Epidermal melanocyte (primary cell): ENCODE measurements around the gene BTBD9.

ENCODE experiments used
- DNase-seq: peaks from one replicate; pipeline ENCODE4 v3.0.0; 2011; ENCODE audit warnings: low spot score; ENCODE audit not compliant: insufficient read length

BTBD9 gene

DNA sequence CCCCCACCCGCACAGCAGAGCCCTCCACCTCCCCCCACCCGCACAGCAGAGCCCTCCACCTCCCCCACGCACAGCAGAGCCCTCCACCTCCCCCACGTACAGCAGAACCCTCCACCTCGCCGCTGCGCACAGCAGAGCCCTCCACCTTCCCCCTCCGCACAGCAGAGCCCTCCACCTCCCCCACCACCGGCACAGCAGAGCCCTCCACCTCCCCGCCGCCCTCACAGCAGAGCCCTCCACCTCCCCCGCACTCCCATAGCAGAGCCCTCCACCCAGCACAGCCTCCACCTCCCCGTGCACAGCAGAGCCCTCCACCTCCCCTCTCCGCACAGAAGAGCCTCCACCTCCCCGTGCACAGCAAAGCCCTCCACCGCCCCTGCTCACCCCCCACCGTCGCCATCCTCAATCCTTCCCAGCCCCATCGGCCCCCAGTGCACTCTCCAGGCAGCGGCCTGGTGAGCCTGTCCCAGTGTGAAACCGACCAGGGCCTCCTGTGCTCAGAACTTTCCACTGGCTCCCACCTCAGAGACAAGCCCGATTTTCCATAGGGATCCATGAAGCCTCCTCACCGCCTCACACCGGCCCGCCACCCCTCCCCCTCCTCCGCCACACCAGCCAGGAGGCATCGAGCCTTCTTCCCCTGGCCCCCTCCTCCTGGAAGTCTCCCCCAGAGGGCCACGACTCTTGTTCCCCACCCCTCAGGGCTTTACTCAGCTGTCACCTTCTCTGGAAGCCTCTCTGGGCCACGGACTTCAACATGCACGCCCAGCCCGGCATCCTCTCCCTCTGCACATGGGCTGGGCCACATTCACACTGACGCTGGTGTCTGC, 473.1 kb downstream of the BTBD9 start:
- no peak for DNase-seq

DNA sequence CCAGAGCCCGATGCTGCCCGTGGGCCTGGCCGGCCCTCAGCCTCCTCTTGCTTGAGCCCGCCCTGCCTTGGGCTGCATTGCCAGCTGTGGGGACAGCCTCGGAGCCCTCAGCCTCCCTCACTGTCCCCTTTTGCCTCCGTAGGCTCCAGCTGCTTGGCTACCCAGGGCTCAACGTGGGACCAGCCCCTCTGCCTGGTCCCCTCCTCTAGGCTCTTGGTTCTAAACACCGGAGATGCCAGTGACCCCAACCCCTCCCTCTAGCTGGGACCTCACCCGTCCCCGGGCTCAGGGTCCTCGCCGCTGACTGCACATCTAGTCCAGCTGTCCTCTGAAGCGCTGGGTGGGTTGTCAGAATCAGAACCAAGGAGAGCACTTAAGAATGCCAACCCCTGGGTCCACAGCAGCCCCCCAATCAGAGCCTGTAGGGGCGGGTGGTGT, 475.0 kb downstream of the BTBD9 start:
- DNase-seq: no peak

DNA sequence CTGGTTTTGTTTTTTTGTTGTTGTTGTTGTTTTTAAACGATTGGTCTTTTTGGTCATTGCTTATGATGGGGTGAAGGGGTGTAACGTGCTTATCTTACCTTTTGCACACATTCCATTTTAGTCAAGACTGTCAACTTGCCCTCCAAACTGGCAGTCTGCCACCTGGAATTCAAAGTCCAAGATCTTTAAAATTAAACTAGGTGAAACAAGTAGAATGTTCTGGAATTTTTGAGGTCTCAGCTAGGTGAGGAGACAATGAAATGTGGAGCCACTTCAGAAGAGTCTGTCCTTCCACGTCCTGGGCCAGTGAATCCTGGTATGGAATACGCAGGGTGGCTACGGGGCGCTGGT, 475.6 kb downstream of the BTBD9 start:
- DNase-seq: no peak

DNA sequence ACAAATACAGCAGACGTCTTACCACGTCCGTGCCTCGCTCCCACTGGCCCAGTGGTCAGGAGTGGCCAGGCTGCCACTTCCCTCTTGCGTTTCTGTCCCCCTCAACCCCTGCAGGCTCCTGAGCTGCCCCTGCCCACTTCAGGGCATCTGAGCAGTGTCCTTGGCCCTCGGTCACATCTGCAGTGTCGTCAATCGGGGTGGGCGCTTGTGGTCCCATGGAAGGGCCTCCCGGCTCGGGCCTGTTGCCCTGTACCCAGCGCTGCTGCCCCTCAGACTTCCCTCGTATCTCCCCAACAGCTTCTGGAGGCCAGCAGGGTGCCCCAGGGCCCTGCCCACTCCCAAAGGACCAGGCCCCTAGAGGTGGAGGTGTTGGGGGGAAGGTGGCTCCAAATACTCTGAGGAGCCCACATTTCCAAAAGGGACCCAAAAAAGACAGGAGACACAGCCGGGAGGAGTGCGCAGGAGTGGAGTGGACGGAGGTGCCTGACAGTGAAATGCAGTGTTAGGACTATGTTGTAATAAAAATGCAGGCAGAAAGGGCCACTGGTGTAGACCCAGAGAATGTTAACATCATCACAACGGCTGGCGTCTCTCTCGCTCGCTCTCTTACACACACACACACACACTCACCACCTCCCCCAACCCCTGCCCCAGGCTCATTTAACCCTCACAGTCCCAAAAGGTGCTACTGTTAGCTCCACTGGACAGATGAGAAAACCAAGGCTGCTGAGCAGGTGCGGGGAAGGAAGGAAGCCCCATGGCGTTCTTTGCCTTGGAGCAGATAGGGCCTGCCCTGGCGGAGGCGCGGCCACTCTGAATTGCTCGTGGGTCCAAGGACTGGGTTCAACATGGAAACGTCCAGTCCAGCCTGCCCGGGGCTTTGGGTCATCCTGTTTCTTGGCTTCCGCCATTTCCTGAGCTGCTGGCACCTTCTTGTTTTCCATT, 476.3 kb downstream of the BTBD9 start:
- no peak for DNase-seq

DNA sequence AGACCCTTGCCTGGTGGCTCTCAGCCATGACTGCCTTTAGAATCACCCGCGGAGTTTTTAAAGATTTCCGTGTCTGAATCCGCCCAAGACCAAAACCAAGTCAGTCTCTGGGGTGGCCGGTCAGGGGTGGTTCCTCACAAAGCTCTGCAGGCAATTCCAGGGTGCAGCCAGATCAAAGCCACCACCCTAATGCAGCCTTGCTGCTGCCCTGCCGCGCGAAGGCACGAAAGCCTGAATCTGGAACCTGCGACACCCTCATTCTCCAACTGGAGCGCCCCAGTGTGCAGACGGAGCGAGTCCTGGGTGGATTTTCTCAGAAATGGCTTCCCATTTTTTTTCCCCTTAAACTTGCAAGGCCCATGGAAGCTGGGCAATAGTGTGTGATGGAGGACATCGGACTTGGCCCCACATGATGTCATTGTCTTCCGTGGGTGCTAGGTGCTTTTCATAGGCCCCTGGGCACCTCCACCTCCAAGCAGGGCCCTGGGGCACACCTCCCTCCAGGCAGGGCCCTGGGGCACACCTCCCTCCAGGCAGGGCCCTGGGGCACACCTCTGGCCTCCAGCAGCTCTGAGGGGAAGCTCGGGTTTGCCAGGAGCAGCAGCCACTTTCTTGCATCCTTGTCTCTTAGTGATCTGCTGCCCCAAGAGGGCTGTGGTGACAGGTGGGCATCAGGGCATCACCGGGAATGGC, 477.1 kb downstream of the BTBD9 start:
- no peak for DNase-seq

GRCh38 chr6:38161754-38162492, 477.8 kb downstream of the BTBD9 start:
- no peak for DNase-seq

- DNase-seq: no peak
Measured at GRCh38 chr6:38161331-38161730, 478.4 kb downstream of the BTBD9 start.

DNA sequence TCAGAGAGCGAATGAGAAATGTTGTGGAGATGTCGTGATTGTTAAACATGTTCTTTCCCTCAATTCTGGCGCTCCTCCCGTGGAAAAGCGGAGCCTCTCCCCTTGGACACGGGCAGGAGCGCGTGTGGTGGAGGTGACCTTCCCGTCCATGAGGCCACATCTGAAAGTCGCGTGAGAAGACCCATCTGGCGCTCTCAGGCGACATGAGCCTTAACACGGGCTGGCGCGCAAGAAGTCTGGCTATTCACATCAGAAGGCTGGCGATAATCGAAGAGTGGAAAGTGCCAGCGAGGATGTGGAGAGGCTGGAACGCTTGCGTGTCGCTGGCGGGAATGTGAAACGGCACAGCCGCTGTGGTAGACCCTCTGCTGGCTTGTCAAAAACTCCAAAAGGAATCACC, 478.9 kb downstream of the BTBD9 start:
- no peak for DNase-seq

GRCh38 chr6:38159596-38159995, 480.1 kb downstream of the BTBD9 start:
- no peak for DNase-seq

DNA sequence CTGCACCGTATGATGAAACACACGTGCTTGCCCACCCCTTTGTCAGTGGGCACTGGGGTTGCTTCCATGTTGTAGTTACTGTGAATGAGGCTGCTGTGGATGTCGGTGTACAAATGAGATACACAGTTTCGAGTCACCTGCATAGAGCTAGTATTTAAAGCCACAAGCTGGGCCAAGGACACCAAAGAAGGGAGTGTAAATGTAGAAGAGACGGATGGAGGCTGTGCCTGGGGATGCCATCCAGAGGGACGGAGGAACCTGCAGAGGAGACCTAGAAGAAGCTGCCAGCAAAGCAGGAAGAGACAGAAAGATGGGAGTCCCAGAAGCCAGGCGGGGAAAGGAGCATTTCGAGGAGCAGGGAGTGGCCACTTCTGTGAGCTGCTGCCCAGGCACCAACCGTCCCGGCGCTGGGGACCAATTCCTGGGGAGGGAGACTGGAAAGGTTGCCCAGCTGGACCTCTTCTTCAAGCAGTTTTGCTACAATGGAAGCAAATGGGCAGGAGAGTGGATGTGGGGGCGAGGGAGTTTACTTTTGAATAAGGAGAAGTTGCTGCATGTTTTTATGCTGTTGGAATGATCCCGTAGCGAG, 480.9 kb downstream of the BTBD9 start:
- DNase-seq: no peak

DNA sequence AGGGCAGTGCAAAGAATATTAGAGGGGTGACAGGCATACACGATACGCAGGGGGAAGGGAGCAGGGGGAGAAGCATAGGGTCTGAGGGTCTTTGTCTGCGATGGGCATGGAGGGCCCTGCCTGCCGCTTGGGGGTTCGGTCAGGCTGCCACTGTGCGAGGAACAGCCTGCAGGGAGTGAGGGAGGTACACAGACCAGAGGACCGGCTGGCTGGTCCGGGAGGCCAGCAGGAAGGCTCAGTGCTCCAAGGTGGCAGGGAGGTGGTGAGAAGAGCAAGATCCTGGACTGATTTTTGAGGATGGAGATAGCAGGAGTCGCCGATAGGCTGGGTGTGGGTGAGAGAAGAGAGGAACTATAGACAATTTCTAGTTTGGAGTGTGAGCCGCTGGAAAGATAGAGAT, 481.8 kb downstream of the BTBD9 start:
- DNase-seq: no peak

GRCh38 chr6:38156818-38157565, 482.7 kb downstream of the BTBD9 start:
- DNase-seq: no peak

DNA sequence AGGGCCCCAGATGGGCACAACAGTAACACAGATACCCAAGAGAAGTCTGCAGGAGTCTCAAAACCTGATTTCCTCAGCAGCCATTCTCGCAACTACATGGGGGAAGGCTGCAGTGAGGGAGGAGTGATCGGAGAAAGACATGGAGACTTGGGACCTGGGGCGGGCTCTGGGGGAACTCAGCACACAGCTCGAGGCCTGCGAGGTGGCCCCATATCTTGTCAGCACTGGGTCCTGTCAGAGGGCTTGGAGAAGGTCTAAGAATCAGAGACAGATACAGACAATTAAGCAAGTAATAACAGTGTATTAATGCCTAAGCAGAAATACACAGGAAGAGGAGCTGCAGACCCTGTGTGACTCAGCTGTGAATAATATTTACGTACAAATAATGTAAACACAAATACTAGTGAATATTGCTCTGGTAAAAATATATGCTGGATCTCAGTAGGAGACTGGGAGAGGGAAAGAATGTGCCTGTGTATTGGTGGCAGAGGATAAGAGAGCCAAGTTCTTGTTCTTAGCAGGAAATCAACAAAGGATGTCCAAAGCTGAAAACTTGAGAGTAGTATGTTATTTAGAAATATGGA, 484.0 kb downstream of the BTBD9 start:
- DNase-seq: no peak

- no peak for DNase-seq
Measured at GRCh38 chr6:38155144-38155543, 484.6 kb downstream of the BTBD9 start.

DNA sequence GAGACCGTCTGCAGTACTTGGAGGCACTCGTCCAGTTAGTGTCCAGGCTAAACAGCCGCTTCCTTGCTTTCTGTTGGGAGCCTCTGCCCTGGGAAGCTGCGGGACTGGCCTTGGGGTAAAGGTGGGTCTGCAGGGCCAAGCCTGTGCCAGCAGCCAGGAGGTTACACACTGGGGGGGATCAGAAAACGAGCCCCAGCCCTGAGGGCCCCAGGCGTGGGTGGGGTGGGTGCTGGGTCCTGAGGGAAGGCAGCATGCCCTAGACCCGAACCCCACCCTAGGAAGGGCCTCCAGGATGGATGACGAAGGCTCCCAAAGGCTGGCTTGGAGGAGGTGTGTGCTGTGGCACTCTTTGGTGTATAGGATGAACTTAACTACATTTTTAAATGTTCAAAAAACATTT, 485.0 kb downstream of the BTBD9 start:
- DNase-seq: no peak

DNA sequence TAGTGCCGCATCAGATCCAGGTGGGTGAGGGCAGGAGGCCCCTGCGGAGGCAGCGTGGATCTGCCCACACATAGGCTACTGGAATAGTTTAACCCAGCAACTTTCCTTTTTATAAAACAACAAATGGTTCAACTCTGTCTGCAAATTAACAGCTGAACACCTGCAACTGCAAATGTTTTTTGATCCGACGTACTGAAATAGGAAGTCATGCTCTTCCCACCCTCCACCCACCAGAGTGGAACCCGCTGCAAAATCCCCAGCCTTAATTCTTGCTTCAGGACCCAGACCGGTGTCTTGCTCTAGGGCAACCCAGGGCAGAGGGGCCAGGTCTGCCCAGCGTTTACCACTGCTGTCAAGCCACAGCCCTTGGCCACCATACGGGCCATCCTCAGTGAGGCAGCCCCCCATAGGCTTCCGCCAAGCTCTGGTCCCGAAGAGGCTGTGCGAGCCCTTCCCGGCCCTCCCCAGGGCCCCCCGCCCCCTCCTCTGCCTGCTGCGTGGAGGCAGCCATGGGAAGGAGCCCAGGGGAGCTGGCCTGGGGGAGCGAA, 485.9 kb downstream of the BTBD9 start:
- DNase-seq: no peak

DNA sequence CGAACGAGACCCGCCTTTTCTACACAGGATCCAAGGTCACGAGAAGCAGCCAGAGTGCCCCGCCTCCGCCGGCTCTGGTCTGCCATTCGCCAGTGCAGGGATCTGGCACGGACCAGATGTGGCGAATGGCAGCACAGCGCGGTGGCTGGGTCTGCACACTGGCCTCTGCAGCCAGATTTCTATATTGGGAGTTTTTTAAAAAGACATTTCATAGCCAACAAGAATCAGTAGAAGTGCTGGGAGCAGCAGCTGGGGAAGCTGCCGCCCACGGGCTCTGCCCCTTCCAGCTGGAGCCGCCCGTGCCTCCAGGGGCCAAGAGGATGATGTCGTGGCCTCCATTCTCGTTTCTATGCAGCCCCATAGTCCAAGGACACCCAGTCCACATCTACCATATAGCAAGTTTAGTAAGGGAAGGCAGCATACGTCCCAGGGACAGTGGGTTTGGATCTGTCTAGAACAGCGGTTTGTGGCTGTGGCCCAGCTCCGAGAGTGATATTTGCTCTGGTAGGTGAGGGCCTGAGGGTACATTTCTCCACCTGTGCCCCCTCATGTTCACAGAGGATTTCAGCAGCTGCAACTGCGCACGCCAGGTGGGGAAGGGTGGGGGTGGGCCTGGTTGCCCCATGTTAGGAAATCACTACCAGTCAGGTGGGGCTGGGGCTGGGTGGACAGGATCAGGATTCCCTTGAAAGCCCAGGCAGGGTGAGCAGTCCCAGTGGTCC, 486.5 kb downstream of the BTBD9 start:
- no peak for DNase-seq

GRCh38 chr6:38152620-38153019, 487.1 kb downstream of the BTBD9 start:
- DNase-seq: no peak
